RPMI7951 (cell line): ENCODE measurements around the gene PLB1. TPM values are rescaled to one million over a fixed set of nuclear protein-coding genes. Genes with fewer than 3 reads are reported as not detected.
A peak's percentile ranks its signal among the peaks of the same experiment; 100 is the strongest.

Experiments
- DNase-seq: peaks from one replicate; pipeline ENCODE4 v3.0.0-alpha.2; 2012; ENCODE audit warnings: low read depth
- total RNA-seq: library from RNA; depleted of rRNA; stranded (reverse); fragments of >200 nt; shearing (Covaris generic); gene quantifications from 2 replicates; pipeline ENCODE4 v1.2.3, GENCODE V29; 2014

The PLB1 gene
- total RNA-seq, 1 experiment from 2014 or later, result 0.12 TPM

DNA sequence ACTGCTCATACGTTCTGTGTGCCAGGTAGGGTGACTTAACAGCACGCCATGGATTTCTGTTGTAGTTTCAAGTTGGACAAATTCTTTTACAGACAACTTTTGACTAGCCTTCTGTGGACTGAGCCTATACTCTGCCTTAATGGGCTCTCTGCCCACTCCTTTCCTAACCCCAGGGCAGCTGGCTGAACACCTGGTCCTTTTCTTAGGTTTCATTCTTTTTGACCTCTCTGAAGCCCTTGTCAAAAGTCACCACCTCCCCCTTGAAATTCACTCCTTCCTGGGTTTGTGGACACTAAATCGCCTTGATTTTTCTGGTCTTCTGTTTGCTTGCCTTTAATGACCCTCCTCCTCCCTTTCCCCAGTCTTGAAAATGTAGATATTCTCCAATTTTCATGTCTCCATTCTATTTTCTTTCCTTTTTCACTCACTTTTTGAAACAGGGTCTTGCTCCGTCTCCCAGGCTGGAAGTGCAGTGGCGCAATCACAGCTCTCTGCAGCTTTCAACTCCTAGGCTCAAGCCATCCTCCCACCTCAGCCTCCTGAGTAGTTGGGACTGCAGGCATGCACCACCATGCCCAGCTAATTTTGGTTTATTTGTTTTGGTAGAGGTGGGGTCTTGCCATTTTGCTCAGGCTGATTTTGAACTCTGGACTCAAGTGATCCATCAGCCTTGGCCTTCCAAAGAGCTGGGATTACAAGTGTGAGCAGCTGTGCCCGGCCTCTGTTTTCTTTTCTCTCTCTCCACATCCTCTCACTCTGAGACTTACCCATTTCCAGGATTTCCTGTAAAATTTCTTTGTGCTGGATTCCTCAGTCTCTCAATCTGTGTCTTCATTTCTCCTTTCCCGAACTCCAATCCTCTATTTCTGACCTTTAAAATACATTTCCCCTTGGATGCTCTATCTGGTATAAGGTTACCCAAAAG lies 112.9 kb downstream of the PLB1 start:
- DNase-seq, result no peak

DNA sequence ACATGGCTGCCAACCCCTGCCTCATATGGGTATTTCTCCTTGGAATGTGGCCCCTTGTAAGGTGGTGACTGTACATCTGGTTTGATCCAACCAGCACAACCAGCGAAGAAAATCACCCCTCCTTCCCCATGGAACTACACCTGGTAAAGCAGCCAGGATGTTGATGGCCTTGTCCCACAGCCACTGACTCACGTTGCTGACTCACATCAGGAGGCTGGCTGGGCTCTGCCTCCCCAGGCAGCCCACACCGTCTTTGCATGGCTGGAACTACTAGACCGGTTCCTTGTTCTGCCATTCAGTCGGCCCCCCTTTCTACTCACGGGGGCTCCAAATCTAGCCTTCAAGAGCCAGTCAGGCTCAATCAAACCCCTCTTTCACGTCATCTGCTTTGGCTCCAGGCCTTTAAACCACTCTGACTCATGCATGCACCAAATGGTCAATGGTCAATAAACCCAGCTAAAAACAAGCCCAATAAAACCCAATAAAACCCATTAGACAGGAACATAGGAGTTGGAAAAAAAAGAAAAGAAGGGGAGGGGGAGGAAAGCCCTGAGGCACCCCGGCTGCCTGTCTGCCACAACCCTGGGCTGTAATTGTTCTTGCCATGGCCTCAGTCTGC lies 114.8 kb downstream of the PLB1 start:
- DNase-seq, result peak; percentile 92

DNA sequence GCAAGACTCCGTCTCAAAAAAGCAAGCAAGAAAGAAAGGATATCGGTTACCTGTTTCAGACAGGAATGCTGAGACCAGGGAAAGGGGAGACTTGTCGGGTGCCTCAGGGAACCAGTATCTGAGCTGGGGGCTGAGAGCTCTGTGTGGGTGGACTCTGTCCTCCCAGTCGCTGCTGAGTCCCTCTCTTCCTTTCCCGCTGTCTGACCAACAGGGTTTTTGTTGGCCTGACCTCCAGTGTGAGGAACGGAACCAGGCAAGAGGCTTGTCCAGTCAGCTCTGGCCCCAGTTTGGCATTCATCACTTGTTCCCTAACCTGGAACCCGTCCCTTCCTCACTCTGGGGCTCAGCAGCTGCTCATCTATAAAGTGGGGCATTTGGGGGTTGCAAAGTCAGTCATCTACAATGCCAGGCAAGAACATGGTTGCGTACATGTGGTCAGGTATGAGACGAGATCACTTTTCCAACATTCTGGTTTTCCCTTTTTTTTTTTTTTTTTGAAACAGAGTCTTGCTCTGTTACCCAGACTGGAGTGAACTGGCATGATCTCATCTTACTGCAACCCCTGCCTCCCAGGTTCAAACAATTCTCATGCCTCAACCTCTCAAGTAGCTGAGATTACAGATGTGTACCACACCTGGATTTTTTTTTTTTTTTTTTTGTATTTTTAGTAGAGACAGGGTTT lies 116.4 kb downstream of the PLB1 start:
- DNase-seq, result no peak

DNA sequence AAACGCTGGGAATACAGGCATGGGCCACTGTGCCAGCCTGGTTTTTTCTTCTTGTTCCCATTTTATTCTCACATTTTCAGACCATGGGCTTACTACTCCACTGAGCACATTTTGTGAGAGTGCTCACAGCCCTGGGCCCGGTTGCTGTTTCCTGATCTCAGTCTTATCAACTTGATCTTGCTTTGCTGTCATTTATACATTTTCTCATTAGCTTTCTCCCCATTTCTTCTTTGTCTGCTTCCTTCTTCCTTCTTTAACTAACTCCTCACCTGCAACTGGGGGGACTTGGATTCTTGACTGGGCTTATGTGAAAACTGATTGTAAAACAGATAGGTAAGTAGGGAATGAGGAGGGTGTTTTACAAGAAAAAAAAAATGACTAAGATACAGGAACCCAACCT lies 117.3 kb downstream of the PLB1 start:
- DNase-seq, result no peak

DNA sequence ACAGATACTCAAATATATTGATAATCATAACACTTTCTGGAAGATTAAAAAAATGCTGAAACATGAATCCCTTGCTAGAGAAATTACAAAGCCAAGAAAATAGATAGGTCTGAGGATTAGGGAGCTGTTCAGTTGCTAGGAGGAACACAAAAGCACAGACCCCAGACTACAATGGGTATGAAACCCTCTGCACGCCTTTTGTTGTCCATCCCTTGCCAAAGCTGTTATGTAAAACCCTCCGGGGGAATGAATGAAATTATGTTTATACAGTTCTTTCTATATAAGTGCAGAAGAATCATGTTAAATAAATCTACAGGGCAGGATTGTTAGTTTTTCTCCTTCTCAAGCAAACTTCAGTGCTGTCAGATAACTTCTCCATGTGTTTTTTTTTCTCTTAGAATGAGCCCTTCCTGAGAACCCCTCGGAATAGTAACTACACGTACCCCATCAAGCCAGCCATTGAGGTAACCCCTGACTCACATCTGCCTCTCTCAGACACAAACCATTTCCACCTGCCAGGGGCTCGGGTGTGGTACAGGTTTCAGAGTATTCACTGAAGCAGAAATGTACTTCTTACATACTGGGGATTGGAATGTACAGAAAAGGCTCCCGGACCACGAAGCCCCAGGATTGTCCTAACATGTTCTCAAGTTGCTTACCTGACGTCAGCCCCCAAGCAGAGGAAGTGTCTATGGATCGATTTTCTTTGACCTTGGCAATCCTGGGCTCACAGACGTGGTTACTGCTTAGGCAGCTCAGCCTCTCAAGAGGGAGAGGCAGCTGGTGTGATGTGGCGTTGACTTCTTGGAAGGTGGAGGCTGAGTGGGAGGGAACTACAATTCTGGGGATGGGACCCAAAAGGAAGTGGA lies 118.0 kb downstream of the PLB1 start:
- DNase-seq, result peak; percentile 34

DNA sequence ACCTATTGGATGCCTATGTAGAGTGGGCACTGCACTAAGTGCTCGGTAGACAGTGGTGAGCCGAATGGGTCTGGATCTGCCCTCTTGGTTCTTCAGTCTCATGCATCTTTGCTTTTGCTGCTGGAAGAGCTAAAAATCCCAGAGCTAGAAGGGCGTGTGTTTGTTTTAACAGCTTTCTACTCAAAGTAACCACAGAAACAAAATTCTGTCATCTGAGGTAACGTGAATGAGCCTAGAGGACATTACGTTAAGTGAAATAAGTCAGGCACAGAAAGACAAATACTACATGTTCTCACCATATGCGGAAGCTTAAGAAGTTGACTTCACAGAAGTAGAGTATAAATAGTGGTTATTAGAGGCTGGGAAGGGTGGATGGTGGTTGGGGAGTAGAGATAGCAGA lies 119.8 kb downstream of the PLB1 start:
- DNase-seq, result no peak

DNA sequence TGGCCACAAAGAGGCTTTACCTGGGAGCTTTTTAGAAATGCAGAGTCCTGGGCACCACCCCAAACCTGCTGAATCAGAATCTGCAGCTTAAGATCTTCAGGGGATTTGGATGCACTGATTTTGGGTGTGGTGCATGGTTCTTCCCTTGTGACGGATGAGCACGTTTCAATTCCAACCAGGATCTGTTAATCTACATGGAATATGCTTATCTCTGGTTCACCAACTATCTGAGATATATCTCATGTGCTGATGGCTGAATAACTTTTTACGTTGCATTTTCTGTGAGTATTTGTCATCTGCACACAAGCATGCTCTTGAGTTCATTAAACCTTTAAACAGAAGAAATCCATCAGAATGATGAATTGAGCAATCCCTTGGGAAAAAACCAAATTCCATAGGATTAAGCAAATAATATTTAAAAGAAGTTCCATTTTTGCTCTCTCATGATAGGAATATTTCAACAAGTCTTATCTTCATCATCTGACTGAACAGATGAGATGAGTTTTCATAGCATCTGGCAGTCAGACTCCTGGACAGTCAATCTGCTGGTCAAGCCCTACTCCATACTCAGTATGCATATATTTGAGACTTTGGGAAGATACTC lies 120.6 kb downstream of the PLB1 start:
- DNase-seq, result no peak

DNA sequence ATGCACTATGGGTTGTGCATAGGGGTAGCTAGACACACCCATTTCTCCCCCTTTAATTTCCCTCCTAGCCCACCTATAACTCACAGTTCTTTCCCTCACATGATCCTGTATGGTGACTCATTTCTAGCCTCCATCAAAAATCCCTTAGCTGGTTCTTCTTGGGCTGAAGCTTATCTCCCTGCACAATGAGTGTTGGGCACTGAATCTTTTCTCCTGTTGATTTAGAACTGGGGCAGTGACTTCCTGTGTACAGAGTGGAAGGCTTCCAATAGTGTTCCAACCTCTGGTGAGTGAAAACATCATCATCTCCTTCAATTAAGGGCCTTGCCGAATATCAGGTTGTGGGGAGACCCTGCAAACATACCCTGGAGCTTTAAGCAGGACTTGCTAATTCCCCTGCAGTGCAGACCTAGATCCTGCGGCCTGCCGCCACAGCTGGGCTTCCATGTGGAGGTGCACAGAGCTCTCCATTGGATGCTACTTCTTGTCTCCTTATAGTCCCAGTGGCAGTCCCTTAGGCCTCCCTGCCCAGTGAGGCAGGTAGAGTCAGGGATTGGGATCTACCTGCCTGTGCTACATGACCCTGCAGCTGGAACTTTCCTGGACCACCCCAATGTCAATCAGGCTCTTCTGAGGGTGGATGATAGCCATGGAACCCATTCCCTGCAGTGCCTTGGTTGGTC lies 121.8 kb downstream of the PLB1 start:
- no peak for DNase-seq

DNA sequence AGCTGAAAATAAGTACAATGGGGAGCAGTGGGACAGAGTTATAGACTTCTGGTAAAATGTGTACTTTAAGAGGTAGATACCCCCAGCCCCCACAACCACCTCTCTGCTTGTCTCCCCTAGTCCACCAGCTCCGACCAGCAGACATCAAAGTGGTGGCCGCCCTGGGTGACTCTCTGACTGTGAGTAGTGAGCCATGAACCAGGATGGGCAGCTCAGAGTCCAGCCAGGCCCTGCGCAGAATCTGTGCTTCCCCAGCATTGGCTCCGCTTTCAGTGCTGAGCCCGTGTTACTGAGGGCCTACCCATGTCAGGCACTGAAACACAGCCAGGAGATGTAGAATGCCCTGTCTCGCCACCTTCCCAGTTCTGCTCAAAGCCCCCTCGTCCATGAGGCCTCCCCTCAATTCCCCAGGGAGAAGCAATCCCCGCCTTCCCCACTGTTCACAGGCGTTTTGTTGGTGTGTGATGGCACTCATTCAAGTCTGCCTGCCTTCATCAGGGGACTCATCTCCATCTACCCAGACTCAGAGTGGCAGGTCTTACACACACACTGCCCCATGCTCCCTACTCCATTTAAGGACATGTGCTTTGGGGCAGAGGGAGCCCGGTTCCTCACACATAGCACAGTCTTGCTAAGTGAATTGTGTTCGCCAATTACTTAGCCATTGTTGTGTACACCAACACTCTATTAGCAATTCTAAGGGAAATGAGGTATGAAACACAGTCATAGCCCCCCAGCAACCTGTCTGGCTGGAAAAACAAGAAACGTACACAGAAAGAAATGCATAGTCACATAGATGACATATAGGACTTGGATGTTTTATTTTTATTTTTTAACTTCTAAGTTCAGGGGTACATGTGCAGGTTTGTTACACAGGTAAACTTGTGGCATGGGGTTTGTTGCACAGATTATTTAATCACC lies 122.6 kb downstream of the PLB1 start:
- DNase-seq, result no peak

DNA sequence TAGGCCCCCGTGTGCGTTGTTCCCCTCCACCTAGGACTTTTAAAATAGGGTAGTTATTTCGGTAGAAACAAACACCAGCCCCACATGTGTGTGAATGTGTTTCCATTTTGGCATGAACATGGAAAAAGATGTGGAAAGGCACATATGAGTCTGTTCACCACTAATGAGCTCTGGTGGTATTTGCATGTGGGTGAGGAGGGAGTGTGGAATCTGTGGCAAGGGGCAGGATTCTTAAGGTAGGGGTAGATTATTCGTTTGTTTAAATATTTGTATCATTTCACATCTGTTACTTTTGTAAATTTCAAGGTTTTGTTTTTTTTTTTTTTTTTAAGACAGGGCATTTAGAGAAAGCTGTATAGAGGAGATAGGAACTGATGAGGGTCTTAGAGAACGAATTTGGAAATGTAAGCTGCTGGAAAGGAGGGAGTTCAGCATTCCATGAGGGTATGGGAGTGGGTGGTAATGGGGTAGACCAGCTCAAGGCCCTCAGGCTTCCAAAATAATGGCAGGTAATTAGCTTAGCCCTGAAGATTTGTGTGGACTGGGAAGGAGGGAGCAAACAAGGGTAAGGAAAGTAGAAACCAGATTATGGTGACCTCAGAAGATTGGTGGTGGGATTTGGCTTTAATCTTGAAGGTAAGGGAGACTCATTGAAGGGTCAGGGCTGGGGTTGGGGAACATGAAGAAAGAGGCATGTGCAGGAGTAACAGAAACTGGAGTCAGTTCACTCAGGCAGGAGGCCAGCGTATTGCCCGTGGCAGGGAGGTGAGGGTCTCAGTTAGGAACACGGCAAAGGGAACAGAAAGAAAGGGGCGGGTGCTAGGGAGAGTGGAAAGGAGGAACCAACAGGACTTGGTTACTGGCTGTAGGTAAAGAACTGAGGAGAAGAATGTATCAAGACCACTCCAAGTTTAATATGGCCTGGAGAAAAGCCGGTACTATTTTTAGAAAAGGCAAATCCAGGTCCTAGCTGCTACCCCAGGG lies 123.6 kb downstream of the PLB1 start:
- DNase-seq, result no peak

DNA sequence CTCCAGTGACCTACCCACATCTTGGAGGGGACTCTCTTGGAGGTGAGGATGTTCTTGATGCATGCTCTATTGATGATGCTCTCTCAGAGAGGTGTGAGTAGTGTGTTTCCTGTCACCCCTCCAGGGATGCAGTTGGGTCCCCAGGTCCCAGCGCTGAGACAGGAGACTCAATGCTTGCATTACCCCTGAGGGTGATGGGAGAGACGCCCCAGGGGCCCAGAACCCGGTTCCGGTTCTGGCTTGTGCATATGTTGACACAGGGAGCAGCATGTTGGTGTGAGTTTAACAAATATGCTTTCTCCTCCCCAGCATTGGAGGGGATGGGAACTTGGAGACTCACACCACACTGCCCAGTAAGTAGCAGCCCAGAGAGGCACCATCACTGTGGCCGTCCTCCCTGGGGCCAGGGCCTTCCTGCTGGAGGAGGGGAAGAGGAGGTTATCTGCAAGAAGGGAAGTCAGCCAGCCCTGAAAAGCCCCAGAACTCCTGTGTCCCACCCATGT lies 124.5 kb downstream of the PLB1 start:
- no peak for DNase-seq

DNA sequence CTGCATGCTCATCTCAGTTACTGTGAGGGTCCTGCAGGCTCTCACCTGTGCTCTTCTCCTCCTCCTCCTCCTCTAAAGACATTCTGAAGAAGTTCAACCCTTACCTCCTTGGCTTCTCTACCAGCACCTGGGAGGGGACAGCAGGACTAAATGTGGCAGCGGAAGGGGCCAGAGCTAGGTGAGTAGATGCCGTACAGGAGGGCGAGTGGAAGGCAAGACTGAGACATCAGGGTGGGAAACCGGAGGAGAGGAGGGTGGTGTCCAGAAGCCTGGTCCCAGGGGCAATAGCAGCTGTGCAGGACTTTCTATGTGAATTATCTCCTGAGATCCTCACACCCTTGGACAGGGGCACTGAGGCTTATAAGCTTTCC lies 124.9 kb downstream of the PLB1 start:
- no peak for DNase-seq

DNA sequence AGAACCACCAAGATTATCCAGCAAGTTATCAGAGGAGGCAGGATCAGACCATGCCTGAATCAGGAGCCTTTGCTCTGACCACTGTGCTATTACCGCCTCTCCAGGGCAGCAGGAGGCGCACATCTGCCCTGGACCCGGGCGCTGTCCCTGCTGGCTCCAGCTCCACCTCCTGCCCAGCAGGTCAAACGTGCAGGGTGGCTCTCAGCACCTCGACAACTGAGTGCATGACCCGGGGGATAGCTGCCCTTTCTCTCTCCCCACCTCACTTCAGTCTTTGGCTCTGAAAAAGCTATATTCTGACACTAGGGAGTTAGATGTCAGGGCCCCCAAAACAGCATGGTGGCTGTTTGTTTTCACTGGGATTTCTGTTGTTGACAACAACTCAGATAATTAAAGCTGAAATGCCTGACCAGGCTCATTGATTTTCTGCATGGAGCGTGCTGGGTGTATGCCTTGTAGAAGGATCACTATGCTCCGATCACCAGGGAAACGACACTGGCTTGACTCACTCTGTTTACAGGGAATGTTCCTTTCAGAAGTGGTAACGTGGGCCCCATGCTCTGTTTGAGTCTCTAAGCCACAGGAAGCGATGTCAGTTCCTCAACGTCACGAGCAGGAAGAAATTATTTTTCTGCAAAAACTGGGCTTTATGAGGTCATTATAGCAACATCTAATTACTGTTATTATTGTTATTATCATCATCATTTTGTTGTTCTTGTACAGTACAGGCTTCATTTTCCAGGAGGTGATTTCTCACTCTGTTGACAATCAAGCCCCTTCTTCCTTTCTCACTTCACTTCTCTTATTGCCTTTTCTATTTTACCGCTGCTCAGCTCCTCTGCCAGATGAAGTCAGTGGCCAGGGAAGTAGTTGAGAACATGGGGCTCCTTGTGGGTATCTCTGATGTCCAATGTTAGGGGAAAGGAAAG lies 125.6 kb downstream of the PLB1 start:
- DNase-seq, result peak; percentile 87

DNA sequence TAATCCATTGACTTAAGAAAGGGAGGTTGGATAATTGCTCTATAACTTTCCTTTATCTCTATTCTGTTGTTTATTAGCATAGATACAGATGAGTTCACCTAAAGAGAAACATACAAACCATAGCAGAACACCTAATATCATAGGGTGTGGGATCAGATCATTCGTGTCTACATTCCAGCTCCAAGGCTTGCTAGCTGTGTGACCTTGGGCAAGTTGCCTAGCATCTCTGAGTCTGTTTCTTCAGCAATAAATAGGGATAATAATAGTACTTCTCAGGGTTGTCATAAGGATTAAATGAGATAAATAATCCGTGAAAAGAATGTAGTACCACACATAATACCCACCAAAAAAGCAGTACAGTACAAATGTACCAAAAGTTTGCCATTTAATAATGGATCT lies 126.2 kb downstream of the PLB1 start:
- no peak for DNase-seq

DNA sequence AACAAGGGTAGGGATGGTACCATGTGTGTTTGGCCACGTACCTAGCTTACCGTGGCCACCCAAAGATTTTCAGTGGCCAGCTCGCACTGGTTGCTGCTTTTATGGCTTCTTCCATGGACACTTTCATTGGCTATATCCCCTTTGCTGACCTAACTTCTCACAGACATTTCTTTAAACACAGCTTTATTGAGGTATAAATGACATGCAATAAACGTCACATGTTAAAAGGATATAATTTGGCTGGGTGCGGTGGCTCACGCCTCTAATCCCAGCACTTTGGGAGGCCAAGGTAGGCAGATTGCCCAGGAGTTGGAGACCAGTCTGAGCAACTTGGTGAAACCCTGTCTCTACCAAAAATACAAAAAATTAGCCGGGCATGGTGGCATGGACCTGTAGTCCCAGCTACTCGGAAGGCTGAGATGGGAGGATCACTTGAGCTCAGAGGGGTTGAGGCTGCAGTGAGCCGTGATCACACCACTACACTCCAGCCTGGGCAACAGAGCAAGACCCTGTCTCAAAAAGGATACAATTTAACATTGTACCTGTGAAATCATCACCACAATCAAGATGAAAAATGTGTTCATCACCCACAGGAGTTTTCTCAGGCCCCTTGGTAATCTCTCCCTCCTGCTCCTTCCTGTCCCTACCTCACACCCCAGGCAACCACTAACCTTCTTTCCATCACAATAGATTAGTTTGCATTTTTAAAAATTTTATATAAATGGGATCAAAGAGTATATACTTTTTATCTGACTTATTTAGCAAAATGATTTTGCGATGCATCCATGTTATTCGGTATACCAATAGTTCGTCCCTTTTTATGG lies 127.9 kb downstream of the PLB1 start:
- no peak for DNase-seq

DNA sequence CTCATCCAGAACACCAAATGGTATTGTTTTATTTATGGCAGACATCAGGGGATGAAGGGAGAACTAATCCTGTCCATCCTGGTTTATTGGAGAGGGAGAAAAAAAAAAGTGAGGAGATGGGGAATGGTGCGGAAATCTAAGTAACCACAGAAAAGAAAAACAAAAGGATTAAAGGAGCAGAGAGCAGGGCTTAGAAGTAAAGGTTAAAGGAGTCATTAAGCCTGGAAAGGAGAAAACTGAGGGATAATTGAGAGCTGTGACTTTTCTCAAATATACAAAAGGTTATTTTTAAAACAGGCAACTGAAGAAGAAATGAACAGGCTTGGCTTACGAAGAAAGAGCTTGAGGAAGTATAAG lies 128.6 kb downstream of the PLB1 start:
- DNase-seq, result peak; percentile 39
